KMS-11 (cell line): ENCODE measurements around the gene WARS2.

Experiments used
- H2AFZ ChIP-seq: fragments of 200-600 bp; sonication (generic); 2 replicates; pipeline ENCODE4 v1.6.1; 2016; ENCODE audit warnings: antibody characterized with exemption, mixed run types, low read depth
- H3K27ac ChIP-seq: fragments of 200-600 bp; sonication (generic); 2 replicates; pipeline ENCODE4 v1.6.1; 2016; ENCODE audit warnings: mild to moderate bottlenecking, mixed run types
- H3K27me3 ChIP-seq: fragments of 200-600 bp; sonication (generic); 2 replicates; pipeline ENCODE4 v1.6.1; 2017; ENCODE audit warnings: mild to moderate bottlenecking, low read depth, mixed run types, moderate library complexity; ENCODE audit not compliant: insufficient read depth
- H3K36me3 ChIP-seq: fragments of 200-600 bp; sonication (generic); 2 replicates; pipeline ENCODE4 v1.6.1; 2017; ENCODE audit warnings: mild to moderate bottlenecking, mixed run types; ENCODE audit not compliant: insufficient read depth
- H3K4me1 ChIP-seq: fragments of 200-600 bp; sonication (generic); 2 replicates; pipeline ENCODE4 v1.6.1; 2016; ENCODE audit warnings: mild to moderate bottlenecking, low read depth, mixed run types; ENCODE audit not compliant: poor library complexity, severe bottlenecking
- H3K4me2 ChIP-seq: fragments of 200-600 bp; sonication (generic); 2 replicates; pipeline ENCODE4 v1.7.0; 2016; ENCODE audit warnings: mild to moderate bottlenecking, mixed run types
- H3K4me3 ChIP-seq: fragments of 200-600 bp; sonication (generic); IDR thresholded peaks from 2 replicates; pipeline ENCODE4 v1.6.1; 2017; ENCODE audit warnings: low read depth, low read length, mixed read lengths; ENCODE audit not compliant: insufficient read depth
- H3K79me2 ChIP-seq: fragments of 200-600 bp; sonication (generic); 2 replicates; pipeline ENCODE4 v1.6.1; 2016; ENCODE audit warnings: low read depth, mixed run types; ENCODE audit not compliant: insufficient read depth
- H3K9ac ChIP-seq: fragments of 200-600 bp; sonication (generic); 2 replicates; pipeline ENCODE4 v1.6.1; 2016; ENCODE audit warnings: mild to moderate bottlenecking, mixed run types
- H4K20me1 ChIP-seq: fragments of 200-600 bp; sonication (generic); 2 replicates; pipeline ENCODE4 v1.6.1; 2016; ENCODE audit warnings: mild to moderate bottlenecking, mixed run types; ENCODE audit not compliant: insufficient read depth
- TF ChIP-seq, protein P1 (sequence below): fragments of 200-600 bp; sonication (generic); conservative IDR thresholded peaks from 2 replicates; pipeline ENCODE4 v1.6.1; 2017; ENCODE audit warnings: low read depth, mild to moderate bottlenecking, antibody characterized with exemption, low read length, moderate library complexity, mixed read lengths

The WARS2 gene

GRCh38 chr1:119052267-119052666 is 88.2 kb downstream of the WARS2 start:
- no peaks in the 10 kb centered on the region for H3K27me3 ChIP-seq
- TF ChIP-seq, protein P1, sequence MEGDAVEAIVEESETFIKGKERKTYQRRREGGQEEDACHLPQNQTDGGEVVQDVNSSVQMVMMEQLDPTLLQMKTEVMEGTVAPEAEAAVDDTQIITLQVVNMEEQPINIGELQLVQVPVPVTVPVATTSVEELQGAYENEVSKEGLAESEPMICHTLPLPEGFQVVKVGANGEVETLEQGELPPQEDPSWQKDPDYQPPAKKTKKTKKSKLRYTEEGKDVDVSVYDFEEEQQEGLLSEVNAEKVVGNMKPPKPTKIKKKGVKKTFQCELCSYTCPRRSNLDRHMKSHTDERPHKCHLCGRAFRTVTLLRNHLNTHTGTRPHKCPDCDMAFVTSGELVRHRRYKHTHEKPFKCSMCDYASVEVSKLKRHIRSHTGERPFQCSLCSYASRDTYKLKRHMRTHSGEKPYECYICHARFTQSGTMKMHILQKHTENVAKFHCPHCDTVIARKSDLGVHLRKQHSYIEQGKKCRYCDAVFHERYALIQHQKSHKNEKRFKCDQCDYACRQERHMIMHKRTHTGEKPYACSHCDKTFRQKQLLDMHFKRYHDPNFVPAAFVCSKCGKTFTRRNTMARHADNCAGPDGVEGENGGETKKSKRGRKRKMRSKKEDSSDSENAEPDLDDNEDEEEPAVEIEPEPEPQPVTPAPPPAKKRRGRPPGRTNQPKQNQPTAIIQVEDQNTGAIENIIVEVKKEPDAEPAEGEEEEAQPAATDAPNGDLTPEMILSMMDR: no peak
- peaks cover 5% of the 10 kb centered on the region for H3K4me1 ChIP-seq
- H3K9ac ChIP-seq: no peak overlapping the region
- no peak overlapping the region for H3K4me3 ChIP-seq
- H3K27ac ChIP-seq: no peak overlapping the region
- H3K36me3 ChIP-seq: no peaks in the 10 kb centered on the region
- no peak overlapping the region for H3K4me2 ChIP-seq
- H4K20me1 ChIP-seq: no peaks in the 10 kb centered on the region
- no peak overlapping the region for H2AFZ ChIP-seq
- no peaks in the 10 kb centered on the region for H3K79me2 ChIP-seq

- Histone ChIP-seq H3K4me1 (peaks cover 5% of the 10 kb centered on the region), H3K79me2 (no peaks in the 10 kb centered on the region), H3K4me3 (no peak overlapping the region), H3K36me3 (no peaks in the 10 kb centered on the region), H2AFZ (no peak overlapping the region), H4K20me1 (no peaks in the 10 kb centered on the region), H3K27ac (no peak overlapping the region), H3K9ac (no peak overlapping the region), H3K4me2 (no peak overlapping the region), H3K27me3 (no peaks in the 10 kb centered on the region)
- TF ChIP-seq, protein P1: no peak
These were observed 91.6 kb downstream of the WARS2 start for GRCh38 chr1:119048624-119049404.

DNA sequence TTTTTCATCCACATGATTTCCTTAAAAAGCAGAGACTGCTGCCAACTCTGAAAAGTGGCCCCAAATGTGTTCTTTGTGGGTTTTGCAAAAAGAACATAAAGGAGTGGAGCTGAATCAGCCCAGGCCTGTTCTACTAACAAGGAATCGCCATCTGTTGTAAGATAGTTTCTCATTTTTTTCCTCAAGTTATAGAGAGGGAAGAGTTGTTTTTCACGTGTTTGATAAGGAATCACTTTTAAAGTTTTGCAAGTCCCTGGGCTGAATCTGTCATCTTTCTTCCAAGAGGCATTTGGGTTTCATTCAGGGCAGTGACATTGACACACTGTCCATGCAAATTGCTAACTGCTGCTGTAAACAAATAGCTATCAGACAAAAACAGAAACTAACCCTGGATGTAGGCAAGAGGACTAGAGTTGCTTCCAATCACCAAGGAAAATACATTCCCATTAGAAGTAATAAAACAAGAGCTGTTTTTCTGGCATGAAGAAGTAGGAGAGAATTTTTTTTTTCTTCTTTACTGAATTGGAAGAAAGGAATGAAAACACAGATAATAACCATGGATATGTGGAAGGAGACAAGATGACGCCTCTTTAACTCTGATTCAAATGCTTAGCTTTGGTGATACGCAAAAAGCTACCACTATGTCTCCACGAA is 93.5 kb downstream of the WARS2 start:
- Histone ChIP-seq H3K27ac (no peak overlapping the region), H2AFZ (no peak overlapping the region), H3K4me3 (no peak overlapping the region), H3K79me2 (no peaks in the 10 kb centered on the region), H3K4me1 (peaks cover 5% of the 10 kb centered on the region), H3K4me2 (no peak overlapping the region), H3K9ac (no peak overlapping the region), H3K27me3 (no peaks in the 10 kb centered on the region), H4K20me1 (no peaks in the 10 kb centered on the region), H3K36me3 (no peaks in the 10 kb centered on the region)
- TF ChIP-seq, protein P1: no peak

GRCh38 chr1:119046429-119046784 is 94.0 kb downstream of the WARS2 start:
- Histone ChIP-seq H3K4me2 (no peak overlapping the region), H3K27ac (no peak overlapping the region), H3K4me3 (no peak overlapping the region), H4K20me1 (no peaks in the 10 kb centered on the region), H3K27me3 (no peaks in the 10 kb centered on the region), H3K4me1 (peaks cover 5% of the 10 kb centered on the region), H3K9ac (no peak overlapping the region), H3K79me2 (no peaks in the 10 kb centered on the region), H3K36me3 (no peaks in the 10 kb centered on the region), H2AFZ (no peak overlapping the region)
- TF ChIP-seq, protein P1: no peak
